ENCODE results near the gene IMMP2L. TPM values are rescaled to one million over a fixed set of nuclear protein-coding genes. Genes with fewer than 3 reads are reported as not detected.

The IMMP2L gene
- total RNA-seq, 4 donors from 2014 or later: 23.8 to 30.0 (median 27.7) TPM

DNA sequence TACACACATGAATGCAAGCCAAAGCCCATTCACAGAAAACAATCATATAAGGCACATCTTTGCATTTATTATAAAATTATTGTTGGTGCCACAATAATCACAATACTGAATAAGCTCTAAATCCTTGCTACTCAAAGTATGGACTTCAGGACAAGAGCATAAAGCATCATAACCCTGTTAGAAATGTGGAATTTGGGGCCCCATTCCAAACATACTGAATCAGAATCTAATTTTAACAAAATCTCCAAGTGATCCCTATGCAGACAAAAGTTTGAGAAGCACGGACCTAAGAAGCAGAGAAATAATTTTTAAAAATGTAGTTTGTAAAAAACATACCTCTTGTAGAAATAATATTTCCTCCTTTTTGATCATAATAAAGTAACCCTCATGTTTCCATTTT, 199.2 kb downstream of the IMMP2L start:
- H3K4me3 ChIP-seq (replicated peaks in 1 of 3): no peak overlapping the region
- intact Hi-C loops (cut with DNase I): no loop called here
- no peaks in the 10 kb centered on the region for H3K9me3 ChIP-seq
- H3K27ac ChIP-seq: no peak overlapping the region
- DNase-seq: no peak
- H3K36me3 ChIP-seq: no peaks in the 10 kb centered on the region
- peaks cover 0 to 4% of the 10 kb centered on the region in 2 donors for H3K4me1 ChIP-seq
- no peaks in the 10 kb centered on the region for H3K27me3 ChIP-seq
- TF ChIP-seq CTCF (IDR thresholded peaks at IDR 0.05) (no peak), POLR2A (IDR thresholded peaks at IDR 0.05) (no peak)
- 73 to 81% methylated on average over 1 of the region's 1 CpG for WGBS, 2 donors

- TF ChIP-seq POLR2A (IDR thresholded peaks at IDR 0.05) (no peak), CTCF (IDR thresholded peaks at IDR 0.05) (no peak)
- DNase-seq: no peak
- no peaks in the 10 kb centered on the region for H3K36me3 ChIP-seq
Observed at GRCh38 chr7:111362506-111363054, 199.7 kb downstream of the IMMP2L start.

GRCh38 chr7:111358915-111359314, 203.4 kb downstream of the IMMP2L start:
- intact Hi-C loops (cut with DNase I): no loop called here
- H3K9me3 ChIP-seq: no peaks in the 10 kb centered on the region
- TF ChIP-seq CTCF (IDR thresholded peaks at IDR 0.05) (no peak), POLR2A (IDR thresholded peaks at IDR 0.05) (no peak)
- peaks cover 0 to 4% of the 10 kb centered on the region in 2 donors for H3K4me1 ChIP-seq
- peak in 1 of 2 donors; percentile 17 for DNase-seq
- H3K36me3 ChIP-seq: no peaks in the 10 kb centered on the region
- no peak overlapping the region for H3K27ac ChIP-seq
- 54 to 60% methylated on average over 4 of the region's 4 CpGs for WGBS, 2 donors
- H3K27me3 ChIP-seq: no peaks in the 10 kb centered on the region
- no peak overlapping the region for H3K4me3 ChIP-seq (replicated peaks in 1 of 3)

More at GRCh38 chr7:111362506-111363054, 199.7 kb downstream of the IMMP2L start:
- Histone ChIP-seq H3K27me3 (no peaks in the 10 kb centered on the region), H3K4me1 (peaks cover 0 to 4% of the 10 kb centered on the region in 2 donors), H3K4me3 (replicated peaks in 1 of 3) (no peak overlapping the region), H3K27ac (no peak overlapping the region), H3K9me3 (no peaks in the 10 kb centered on the region)
- intact Hi-C loops (cut with DNase I): no loop called here
- WGBS, 2 donors: 91 to 97% methylated on average over 2 of the region's 2 CpGs

GRCh38 chr7:111357691-111358090, 204.6 kb downstream of the IMMP2L start:
- peaks cover 0 to 4% of the 10 kb centered on the region in 2 donors for H3K4me1 ChIP-seq
- no peak for DNase-seq
- intact Hi-C loops (cut with DNase I): no loop called here
- no peak overlapping the region for H3K27ac ChIP-seq
- no peaks in the 10 kb centered on the region for H3K36me3 ChIP-seq
- H3K9me3 ChIP-seq: no peaks in the 10 kb centered on the region
- no peak for TF ChIP-seq CTCF (IDR thresholded peaks at IDR 0.05)
- no peak for TF ChIP-seq POLR2A (IDR thresholded peaks at IDR 0.05)
- no peak overlapping the region for H3K4me3 ChIP-seq (replicated peaks in 1 of 3)
- H3K27me3 ChIP-seq: no peaks in the 10 kb centered on the region

GRCh38 chr7:111356941-111357340, 205.4 kb downstream of the IMMP2L start:
- intact Hi-C loops (cut with DNase I): no loop called here
- H3K9me3 ChIP-seq: no peaks in the 10 kb centered on the region

More at GRCh38 chr7:111356941-111357340, 205.4 kb downstream of the IMMP2L start:
- no peak for TF ChIP-seq CTCF (IDR thresholded peaks at IDR 0.05)
- TF ChIP-seq POLR2A (IDR thresholded peaks at IDR 0.05): no peak
- 73 to 79% methylated on average over 3 of the region's 3 CpGs for WGBS, 2 donors
- DNase-seq: no peak
- Histone ChIP-seq H3K4me1 (peaks cover 0 to 4% of the 10 kb centered on the region in 2 donors), H3K36me3 (no peaks in the 10 kb centered on the region), H3K27me3 (no peaks in the 10 kb centered on the region), H3K27ac (no peak overlapping the region), H3K4me3 (replicated peaks in 1 of 3) (no peak overlapping the region)

Data from thyroid gland (tissue), 4 donors.